ENCODE data around the gene CCAR1.
"Not testable (repeated sequence)": the region's sequence is repeated elsewhere in the genome, so short reads cannot be mapped to it uniquely, and the experiment has no call there.

The CCAR1 gene

GRCh38 chr10:68720793-68721672 lies at the start of gene CCAR1:
CCAR1 (plus strand) TSS chr10:68721239; CDS start chr10:68722505, 1,266 bp downstream.
- peak; percentile 98 for DNase-seq

- peak; percentile 44 for DNase-seq
Observed at GRCh38 chr10:68684413-68684812, 36.6 kb upstream of the CCAR1 start.

- DNase-seq = no peak
Observed at GRCh38 chr10:68696018-68696417, 25.0 kb upstream of the CCAR1 start.

GRCh38 chr10:68697106-68697505 lies 23.9 kb upstream of the CCAR1 start:
- DNase-seq = no peak

- DNase-seq = no peak
Observed at GRCh38 chr10:68700197-68700596, 20.8 kb upstream of the CCAR1 start.

GRCh38 chr10:68705548-68705947 lies 15.5 kb upstream of the CCAR1 start:
- DNase-seq = no peak

GRCh38 chr10:68708987-68709386 lies 12.1 kb upstream of the CCAR1 start:
- not testable (repeated sequence) for DNase-seq

- not testable (repeated sequence) for DNase-seq
Observed at GRCh38 chr10:68713065-68713464, 8.0 kb upstream of the CCAR1 start.

GRCh38 chr10:68717435-68717834 lies 3.6 kb upstream of the CCAR1 start:
- DNase-seq = no peak

GRCh38 chr10:68721673-68722335 lies 765 bp downstream of the CCAR1 start:
- DNase-seq = no peak

- DNase-seq = no peak
Observed at GRCh38 chr10:68725016-68725415, 4.0 kb downstream of the CCAR1 start.

GRCh38 chr10:68727146-68727545 lies 6.1 kb downstream of the CCAR1 start:
- DNase-seq = no peak

GRCh38 chr10:68732651-68733050 lies 11.6 kb downstream of the CCAR1 start:
- no peak for DNase-seq

GRCh38 chr10:68734349-68734748 lies 13.3 kb downstream of the CCAR1 start:
- no peak for DNase-seq

- DNase-seq = no peak
Observed at GRCh38 chr10:68735119-68735518, 14.1 kb downstream of the CCAR1 start.

GRCh38 chr10:68735739-68736138 lies 14.7 kb downstream of the CCAR1 start:
- DNase-seq = not testable (repeated sequence)

GRCh38 chr10:68740676-68741075 lies 19.6 kb downstream of the CCAR1 start:
- DNase-seq = not testable (repeated sequence)

- no peak for DNase-seq
Observed at GRCh38 chr10:68742397-68742796, 21.4 kb downstream of the CCAR1 start.

GRCh38 chr10:68752711-68753350 lies 31.8 kb downstream of the CCAR1 start:
- no peak for DNase-seq

GRCh38 chr10:68756246-68756645 lies 35.2 kb downstream of the CCAR1 start:
- DNase-seq = no peak

GRCh38 chr10:68756766-68757165 lies 35.7 kb downstream of the CCAR1 start:
- DNase-seq = no peak

- DNase-seq = no peak
Observed at GRCh38 chr10:68759223-68759863, 38.3 kb downstream of the CCAR1 start.

- DNase-seq = no peak
Observed at GRCh38 chr10:68759967-68760366, 38.9 kb downstream of the CCAR1 start.
